Stimulated activated CD8-positive, alpha-beta memory T cell treated with anti-CD3 and anti-CD28 coated beads, Interleukin-4, amount 100 ng/mL, for 4 hours (primary cell): ENCODE results near the gene PAFAH1B2.
"Not testable (repeated sequence)": the region's sequence is repeated elsewhere in the genome, so short reads cannot be mapped to it uniquely, and the experiment has no call there.

Experiments used
- DNase-seq, 2 donors: peaks; one replicate each; pipeline ENCODE4 v3.0.0-alpha.2; 2020; ENCODE audit warnings: low read depth in 2 of 2, low spot score in 1 of 2

Gene PAFAH1B2

GRCh38 chr11:117127171-117127901 lies 16.8 kb upstream of the PAFAH1B2 start:
- no peak for DNase-seq

- DNase-seq = no peak
These were observed 15.8 kb upstream of the PAFAH1B2 start for GRCh38 chr11:117128289-117128688.

GRCh38 chr11:117130396-117130795 lies 13.7 kb upstream of the PAFAH1B2 start:
- not testable (repeated sequence) for DNase-seq

- no peak for DNase-seq
These were observed 13.2 kb upstream of the PAFAH1B2 start for GRCh38 chr11:117130879-117131278.

- no peak for DNase-seq
These were observed 9.7 kb upstream of the PAFAH1B2 start for GRCh38 chr11:117134431-117134830.

- not testable (repeated sequence) for DNase-seq
These were observed 9.1 kb upstream of the PAFAH1B2 start for GRCh38 chr11:117134979-117135378.

GRCh38 chr11:117137223-117138086 lies 6.6 kb upstream of the PAFAH1B2 start:
- DNase-seq = not testable (repeated sequence)

GRCh38 chr11:117143390-117143789 lies 697 bp upstream of the PAFAH1B2 start:
- no peak for DNase-seq

- DNase-seq = no peak
These were observed 648 bp downstream of the PAFAH1B2 start for GRCh38 chr11:117144477-117145392.

GRCh38 chr11:117145393-117145761 lies 1.3 kb downstream of the PAFAH1B2 start:
- DNase-seq = no peak

GRCh38 chr11:117146521-117146920 lies 2.4 kb downstream of the PAFAH1B2 start:
- DNase-seq = no peak

GRCh38 chr11:117152066-117152465 lies 8.0 kb downstream of the PAFAH1B2 start:
- DNase-seq = no peak

GRCh38 chr11:117154468-117154867 lies 10.4 kb downstream of the PAFAH1B2 start:
- DNase-seq = no peak

GRCh38 chr11:117157507-117157906 lies 13.4 kb downstream of the PAFAH1B2 start:
- no peak for DNase-seq

- DNase-seq = no peak
These were observed 15.8 kb downstream of the PAFAH1B2 start for GRCh38 chr11:117159892-117160291.

GRCh38 chr11:117160826-117161225 lies 16.7 kb downstream of the PAFAH1B2 start:
- no peak for DNase-seq

- no peak for DNase-seq
These were observed 22.4 kb downstream of the PAFAH1B2 start for GRCh38 chr11:117166491-117166890.

- DNase-seq = no peak
These were observed 25.6 kb downstream of the PAFAH1B2 start for GRCh38 chr11:117169736-117170135.

- DNase-seq = no peak
These were observed 26.1 kb downstream of the PAFAH1B2 start for GRCh38 chr11:117170210-117170609.

GRCh38 chr11:117171007-117171403 lies 26.9 kb downstream of the PAFAH1B2 start:
- DNase-seq = no peak

GRCh38 chr11:117171404-117172061 lies 27.4 kb downstream of the PAFAH1B2 start:
- DNase-seq = no peak
